PC-3 (cell line): ENCODE results near the gene RPS6KA3. TPM values are rescaled to one million over a fixed set of nuclear protein-coding genes. Genes with fewer than 3 reads are reported as not detected.
A peak's percentile ranks its signal among the peaks of the same experiment; 100 is the strongest.
"Not testable (repeated sequence)": the region's sequence is repeated elsewhere in the genome, so short reads cannot be mapped to it uniquely, and the experiment has no call there.

Experiments used
- ATAC-seq: fragments of 200-7000 bp; cut with Tn5 transposase; 2 replicates; pipeline ENCODE4 v1.9.1; 2020; ENCODE audit warnings: mild to moderate bottlenecking, moderate library complexity
- BruUV-seq: library from RNA; stranded (reverse); fragments of 400-500 nt; replicated peaks from 2 replicates; lab custom pipeline; 2021; lab: Mats Ljungman, UMichigan
- CTCF ChIA-PET: fragments of 300-600 bp; sonication (Branson Sonifier 250); formaldehyde crosslinking; loops from one replicate; lab custom pipeline; 2022; ENCODE audit warnings: antibody characterized with exemption; lab: Charles Lee
- POLR2A ChIA-PET: fragments of 300-600 bp; sonication (Branson Sonifier 250); formaldehyde crosslinking; loops from one replicate; lab custom pipeline; 2022; ENCODE audit warnings: antibody characterized with exemption; ENCODE audit not compliant: unreplicated experiment; lab: Charles Lee
- DNase-seq: peaks from one replicate; pipeline ENCODE4 v3.0.0-alpha.2; 2015
- H2AFZ ChIP-seq: fragments of 300-600 bp; sonication (generic); 2 replicates; pipeline ENCODE4 v1.6.0; 2016; ENCODE audit warnings: antibody characterized with exemption, low read length
- H3F3A ChIP-seq: fragments of 300-600 bp; sonication (generic); one replicate; pipeline ENCODE4 v1.6.0; 2017; ENCODE audit warnings: antibody characterized with exemption, low read length, control low read depth, mild to moderate bottlenecking; ENCODE audit not compliant: unreplicated experiment
- H3K27ac ChIP-seq: fragments of 300-600 bp; sonication (generic); 2 replicates; pipeline ENCODE4 v1.5.1; 2016; ENCODE audit warnings: mild to moderate bottlenecking, low read length
- H3K27me3 ChIP-seq: fragments of 300-600 bp; sonication (generic); 2 replicates; pipeline ENCODE4 v1.6.1; 2016; ENCODE audit warnings: low read length, mixed read lengths
- H3K36me3 ChIP-seq: fragments of 300-600 bp; sonication (generic); 2 replicates; pipeline ENCODE4 v1.6.1; 2016; ENCODE audit warnings: low read depth, mixed run types, low read length, mixed read lengths
- H3K4me1 ChIP-seq: fragments of 300-600 bp; sonication (generic); 2 replicates; pipeline ENCODE4 v1.5.1; 2016; ENCODE audit warnings: low read length; ENCODE audit not compliant: insufficient read depth
- H3K4me2 ChIP-seq: fragments of 300-600 bp; sonication (generic); 2 replicates; pipeline ENCODE4 v1.6.0; 2016; ENCODE audit warnings: low read length
- H3K4me3 ChIP-seq: fragments of 300-600 bp; sonication (generic); 2 replicates; pipeline ENCODE4 v1.5.1; 2016; ENCODE audit warnings: mild to moderate bottlenecking, low read length, mixed read lengths
- H3K79me2 ChIP-seq: fragments of 300-600 bp; sonication (generic); 2 replicates; pipeline ENCODE4 v1.6.1; 2017; ENCODE audit warnings: low read length, mixed read lengths
- H3K9ac ChIP-seq: fragments of 300-600 bp; sonication (generic); 2 replicates; pipeline ENCODE4 v1.6.0; 2016; ENCODE audit warnings: mild to moderate bottlenecking, low read length
- H3K9me2 ChIP-seq: fragments of 300-600 bp; sonication (generic); replicated peaks from 2 replicates; pipeline ENCODE4 v1.6.1; 2016; ENCODE audit warnings: mixed run types, low read length, mixed read lengths
- H3K9me3 ChIP-seq: fragments of 300-600 bp; sonication (generic); 2 replicates; pipeline ENCODE4 v1.6.1; 2016; ENCODE audit warnings: low read length, mixed read lengths
- H4K20me1 ChIP-seq: fragments of 300-600 bp; sonication (generic); 2 replicates; pipeline ENCODE4 v1.6.1; 2016; ENCODE audit warnings: low read length, mixed read lengths
- EZH2 ChIP-seq: fragments of 300-600 bp; sonication (generic); IDR thresholded peaks from one replicate; pipeline ENCODE4 v1.6.1; 2017; ENCODE audit warnings: antibody characterized with exemption, mild to moderate bottlenecking, low read length; ENCODE audit not compliant: unreplicated experiment
- EZH2phosphoT487 ChIP-seq: fragments of 300-600 bp; sonication (generic); IDR thresholded peaks from 2 replicates; pipeline ENCODE4 v1.6.1; 2018; ENCODE audit warnings: mild to moderate bottlenecking, antibody characterized with exemption, low read length, borderline replicate concordance
- intact Hi-C: fragments of 100-400 bp; cut with micrococcal nuclease; formaldehyde crosslinking; loops from 2 replicates; pipeline ENCODE4 v1.9.0; 2023
- total RNA-seq: library from RNA; depleted of rRNA; stranded (reverse); fragments of >200 nt; gene quantifications from 2 replicates; pipeline ENCODE4 v1.2.3, GENCODE V29; 2014
- TF ChIP-seq, protein P1 (sequence below): fragments of 300-600 bp; sonication (generic); conservative IDR thresholded peaks from 2 replicates; pipeline ENCODE4 v1.5.1; 2017; ENCODE audit warnings: antibody characterized with exemption, low read depth, mild to moderate bottlenecking, low read length

RPS6KA3 gene
- total RNA-seq, 1 experiment from 2014 or later: 22.8 TPM

DNA sequence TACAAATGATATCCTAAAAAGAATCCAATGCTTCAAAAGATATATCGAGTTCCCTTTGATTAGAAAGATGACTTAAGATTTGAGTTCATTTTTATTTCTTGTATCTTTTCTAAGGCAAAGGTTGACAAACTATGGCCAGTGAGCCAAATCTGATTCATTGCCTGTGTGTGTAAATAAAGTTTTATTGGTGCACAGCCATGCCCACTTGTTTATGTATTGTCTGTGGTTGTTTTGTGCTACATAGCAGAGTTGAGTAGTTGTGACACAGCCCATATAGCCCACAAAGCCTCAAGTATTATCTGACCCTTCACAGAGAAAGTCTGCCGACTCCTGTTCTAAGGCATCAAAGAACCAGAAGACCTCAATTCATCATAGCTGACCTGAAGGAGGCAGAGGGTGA is 92.9 kb downstream of the RPS6KA3 start:
- H3K9me2 ChIP-seq: no peaks in the 10 kb centered on the region
- peaks cover 4% of the 10 kb centered on the region for H3K4me1 ChIP-seq
- ATAC-seq (peak; percentile 42; the same call in 1 of the 2 replicates), DNase-seq (peak; percentile 40)
- H3K9me3 ChIP-seq: no peaks in the 10 kb centered on the region
- no peaks in the 10 kb centered on the region for H4K20me1 ChIP-seq
- no peak for TF ChIP-seq EZH2phosphoT487
- TF ChIP-seq, protein P1, sequence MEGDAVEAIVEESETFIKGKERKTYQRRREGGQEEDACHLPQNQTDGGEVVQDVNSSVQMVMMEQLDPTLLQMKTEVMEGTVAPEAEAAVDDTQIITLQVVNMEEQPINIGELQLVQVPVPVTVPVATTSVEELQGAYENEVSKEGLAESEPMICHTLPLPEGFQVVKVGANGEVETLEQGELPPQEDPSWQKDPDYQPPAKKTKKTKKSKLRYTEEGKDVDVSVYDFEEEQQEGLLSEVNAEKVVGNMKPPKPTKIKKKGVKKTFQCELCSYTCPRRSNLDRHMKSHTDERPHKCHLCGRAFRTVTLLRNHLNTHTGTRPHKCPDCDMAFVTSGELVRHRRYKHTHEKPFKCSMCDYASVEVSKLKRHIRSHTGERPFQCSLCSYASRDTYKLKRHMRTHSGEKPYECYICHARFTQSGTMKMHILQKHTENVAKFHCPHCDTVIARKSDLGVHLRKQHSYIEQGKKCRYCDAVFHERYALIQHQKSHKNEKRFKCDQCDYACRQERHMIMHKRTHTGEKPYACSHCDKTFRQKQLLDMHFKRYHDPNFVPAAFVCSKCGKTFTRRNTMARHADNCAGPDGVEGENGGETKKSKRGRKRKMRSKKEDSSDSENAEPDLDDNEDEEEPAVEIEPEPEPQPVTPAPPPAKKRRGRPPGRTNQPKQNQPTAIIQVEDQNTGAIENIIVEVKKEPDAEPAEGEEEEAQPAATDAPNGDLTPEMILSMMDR: no peak
- TF ChIP-seq EZH2: no peak
- H2AFZ ChIP-seq: no peak overlapping the region
- H3F3A ChIP-seq: no peaks in the 10 kb centered on the region
- BruUV-seq: no TSS peak
- no peaks in the 10 kb centered on the region for H3K27me3 ChIP-seq
- intact Hi-C loops: no loop called here
- peaks cover 15% of the 10 kb centered on the region for H3K36me3 ChIP-seq
- no peaks in the 10 kb centered on the region for H3K79me2 ChIP-seq
- H3K27ac ChIP-seq: no peak overlapping the region
- ChIA-PET POLR2A (no interaction called here), CTCF (no interaction called here)
- no peak overlapping the region for H3K9ac ChIP-seq
- no peak overlapping the region for H3K4me2 ChIP-seq
- no peak overlapping the region for H3K4me3 ChIP-seq

DNA sequence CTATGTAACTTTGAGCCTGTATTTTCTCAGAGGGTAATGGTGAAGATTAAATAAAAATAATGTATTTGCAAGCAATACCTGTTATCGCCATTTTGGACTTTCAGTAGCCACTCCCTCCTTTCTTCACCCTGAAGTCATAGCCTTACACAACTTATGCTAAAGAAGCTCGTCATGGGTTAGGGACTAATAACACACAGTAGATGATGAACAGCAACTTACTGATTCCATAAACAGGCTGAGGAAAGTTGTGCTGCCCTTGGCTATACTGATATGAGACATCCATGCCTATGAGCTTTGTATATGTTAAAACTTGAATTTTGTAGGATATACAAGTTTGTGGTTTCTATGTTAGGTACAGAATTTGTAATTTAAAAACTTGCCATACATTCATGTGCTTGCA is 93.4 kb downstream of the RPS6KA3 start:
- TF ChIP-seq EZH2phosphoT487 (no peak), EZH2 (no peak)
- TF ChIP-seq, protein P1: no peak
- Histone ChIP-seq H3K4me3 (no peak overlapping the region), H3K27me3 (no peaks in the 10 kb centered on the region), H3K9me2 (no peaks in the 10 kb centered on the region), H3K79me2 (no peaks in the 10 kb centered on the region), H3K9me3 (no peaks in the 10 kb centered on the region), H3F3A (no peaks in the 10 kb centered on the region), H4K20me1 (no peaks in the 10 kb centered on the region), H2AFZ (no peak overlapping the region), H3K9ac (no peak overlapping the region), H3K27ac (no peak overlapping the region), H3K4me2 (no peak overlapping the region), H3K36me3 (peaks cover 15% of the 10 kb centered on the region), H3K4me1 (peaks cover 4% of the 10 kb centered on the region)
- DNase-seq (no peak), ATAC-seq (no peak)
- BruUV-seq: no TSS peak
- CTCF ChIA-PET: no interaction called here
- POLR2A ChIA-PET: no interaction called here
- intact Hi-C loops: no loop called here

DNA sequence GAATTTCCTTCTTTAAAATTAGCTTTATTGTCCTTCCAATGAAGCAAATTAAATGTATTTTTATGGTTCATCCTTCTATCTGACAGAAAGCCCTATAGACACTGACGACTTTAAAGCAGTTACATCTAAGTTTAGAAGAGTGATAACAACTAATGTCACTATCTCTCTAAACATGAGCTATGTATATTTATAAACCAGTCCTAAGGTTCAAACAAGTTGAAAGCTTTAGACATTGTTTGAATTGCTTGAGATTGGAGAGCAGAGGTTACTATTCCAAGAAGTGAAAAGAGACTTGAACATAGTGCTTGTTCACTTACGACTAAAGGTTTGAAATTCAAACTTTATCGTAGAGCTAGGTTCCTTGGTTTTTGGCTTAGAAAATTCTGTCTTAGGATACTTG is 94.8 kb downstream of the RPS6KA3 start:
- Histone ChIP-seq H3K4me3 (no peak overlapping the region), H3K9me3 (no peaks in the 10 kb centered on the region), H3K9ac (no peak overlapping the region), H3K4me2 (no peak overlapping the region), H2AFZ (no peak overlapping the region), H3F3A (no peaks in the 10 kb centered on the region), H3K79me2 (no peaks in the 10 kb centered on the region), H3K27me3 (no peaks in the 10 kb centered on the region), H3K27ac (no peak overlapping the region), H3K4me1 (peaks cover 4% of the 10 kb centered on the region), H3K9me2 (no peaks in the 10 kb centered on the region), H3K36me3 (peaks cover 15% of the 10 kb centered on the region), H4K20me1 (no peaks in the 10 kb centered on the region)
- CTCF ChIA-PET: no interaction called here
- no peak for DNase-seq
- ATAC-seq: no peak
- BruUV-seq: no TSS peak
- TF ChIP-seq EZH2 (no peak), EZH2phosphoT487 (no peak)
- TF ChIP-seq, protein P1: no peak
- POLR2A ChIA-PET: no interaction called here
- intact Hi-C loops: no loop called here

DNA sequence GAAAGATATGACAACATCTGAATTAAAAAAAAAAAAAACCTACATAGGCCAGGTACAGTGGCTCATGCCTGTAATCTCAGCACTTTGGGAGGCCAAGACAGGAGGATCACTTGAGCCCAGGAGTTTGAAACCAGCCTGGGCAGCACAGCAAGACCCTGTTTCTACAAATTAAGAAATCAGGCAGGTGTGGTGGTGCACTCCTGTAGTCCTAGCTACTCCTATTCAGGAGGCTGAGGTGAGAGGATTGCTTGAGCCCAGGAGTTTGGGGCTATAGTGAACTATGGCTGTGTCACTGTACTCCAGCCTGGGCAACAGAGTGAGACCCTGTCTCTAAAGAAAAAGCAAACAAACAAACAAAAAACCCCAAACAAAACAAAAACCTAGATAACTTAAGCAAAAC is 104.2 kb downstream of the RPS6KA3 start:
- DNase-seq, H3K4me2 ChIP-seq, H3K27me3 ChIP-seq, BruUV-seq, H3K79me2 ChIP-seq, H3K9me2 ChIP-seq, H3K27ac ChIP-seq, H2AFZ ChIP-seq, POLR2A ChIA-PET, H3K36me3 ChIP-seq, H3K9me3 ChIP-seq, H3F3A ChIP-seq, H3K4me3 ChIP-seq, ATAC-seq, H3K9ac ChIP-seq, H4K20me1 ChIP-seq, intact Hi-C loops, CTCF ChIA-PET, H3K4me1 ChIP-seq: not testable (repeated sequence)
